Measurements from ENCODE around the gene ATOH7.
"Not testable (repeated sequence)": the region's sequence is repeated elsewhere in the genome, so short reads cannot be mapped to it uniquely, and the experiment has no call there.

ATOH7 gene

GRCh38 chr10:68231817-68232251, at the start of gene ATOH7:
Gene ATOH7 (minus strand): TSS chr10:68232113. CDS start chr10:68231677, 436 bp downstream.
- DNase-seq = peak in 34 of 58 donors; percentile 4 to 68 (median 26)

- no peak for DNase-seq
These were observed 48.8 kb upstream of the ATOH7 start for GRCh38 chr10:68280758-68281157.

DNA sequence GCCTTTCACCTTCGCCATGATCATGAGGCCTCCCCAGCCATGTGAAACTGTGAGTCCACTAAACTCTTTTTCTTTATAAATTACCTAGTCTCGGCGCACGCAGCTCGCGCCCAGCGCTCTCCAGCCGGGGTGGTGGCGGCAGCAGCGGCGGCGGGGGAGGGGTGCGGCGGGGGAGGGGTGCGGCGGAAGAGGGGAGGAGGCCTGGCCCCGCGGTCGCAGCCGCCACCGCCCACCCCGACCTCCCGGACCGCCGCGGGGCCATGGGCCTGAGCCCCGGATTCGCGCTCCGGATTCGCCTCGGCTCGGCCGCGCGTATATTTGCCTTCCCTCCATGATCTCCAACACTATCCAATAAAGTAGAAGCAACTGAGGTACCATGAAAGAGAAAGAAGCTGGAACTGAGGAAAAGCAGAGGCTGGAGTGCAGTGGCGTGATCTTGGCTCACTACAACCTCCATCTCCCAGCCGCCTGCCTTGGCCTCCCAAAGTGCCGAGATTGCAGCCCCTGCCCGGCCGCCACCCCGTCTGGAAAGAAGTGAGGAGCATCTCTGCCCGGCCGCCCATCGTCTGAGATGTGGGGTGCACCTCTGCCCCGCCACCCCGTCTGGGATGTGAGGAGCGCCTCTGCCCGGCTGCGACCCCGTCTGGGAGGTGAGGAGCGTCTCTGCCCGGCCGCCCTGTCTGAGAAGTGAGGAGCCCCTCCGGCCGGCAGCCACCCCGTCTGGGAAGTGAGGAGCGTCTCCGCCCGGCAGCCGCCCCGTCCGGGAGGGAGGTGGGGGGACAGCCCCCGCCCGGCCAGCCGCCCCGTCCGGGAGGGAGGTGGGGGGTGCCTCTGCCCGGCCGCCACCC, 47.2 kb upstream of the ATOH7 start:
- not testable (repeated sequence) for DNase-seq

DNA sequence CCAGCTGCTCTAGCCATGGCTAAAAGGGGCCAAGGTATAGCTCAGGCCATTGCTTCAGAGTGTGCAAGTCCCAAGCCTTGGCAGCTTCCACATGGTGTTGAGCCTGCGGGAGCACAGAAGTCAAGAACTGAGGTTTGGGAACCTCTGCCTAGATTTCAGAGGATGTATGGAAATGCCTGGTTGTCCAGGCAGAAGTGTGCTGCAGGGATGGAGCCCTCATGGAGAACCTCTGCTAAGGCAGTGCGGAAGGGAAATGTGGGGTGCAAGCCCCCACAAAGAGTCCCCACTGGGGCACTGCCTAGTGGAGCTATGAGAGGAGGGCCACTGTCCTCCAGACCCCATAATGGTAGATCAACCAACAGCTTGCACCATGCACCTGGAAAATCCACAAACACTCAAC, 45.9 kb upstream of the ATOH7 start:
- DNase-seq = not testable (repeated sequence)

- no peak for DNase-seq
These were observed 44.3 kb upstream of the ATOH7 start for GRCh38 chr10:68276224-68276623.

DNA sequence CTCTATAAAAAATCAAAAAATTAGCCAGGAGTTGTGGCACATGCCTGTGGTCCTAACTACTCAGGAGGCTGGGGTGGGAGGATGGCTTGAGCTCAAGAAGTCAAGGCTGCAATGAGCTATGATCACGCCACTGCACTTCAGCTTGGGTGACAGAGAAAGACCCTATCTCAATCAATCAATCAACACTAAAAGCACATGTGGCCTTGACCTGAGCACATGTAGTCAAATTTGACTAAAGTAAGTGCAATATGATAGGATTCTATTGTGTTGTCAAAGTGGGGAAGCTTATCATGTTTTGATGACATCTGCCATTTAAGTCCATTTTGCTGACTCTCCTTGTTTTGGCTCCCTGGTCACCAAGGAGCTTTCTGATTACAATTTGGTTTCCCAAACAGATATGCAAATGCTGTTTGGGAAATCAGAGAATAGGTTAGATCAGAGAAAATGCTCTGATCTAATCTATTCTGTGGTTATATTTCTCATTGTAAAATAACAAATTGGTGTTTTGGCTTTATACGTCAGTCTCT, 43.8 kb upstream of the ATOH7 start:
- DNase-seq = no peak

DNA sequence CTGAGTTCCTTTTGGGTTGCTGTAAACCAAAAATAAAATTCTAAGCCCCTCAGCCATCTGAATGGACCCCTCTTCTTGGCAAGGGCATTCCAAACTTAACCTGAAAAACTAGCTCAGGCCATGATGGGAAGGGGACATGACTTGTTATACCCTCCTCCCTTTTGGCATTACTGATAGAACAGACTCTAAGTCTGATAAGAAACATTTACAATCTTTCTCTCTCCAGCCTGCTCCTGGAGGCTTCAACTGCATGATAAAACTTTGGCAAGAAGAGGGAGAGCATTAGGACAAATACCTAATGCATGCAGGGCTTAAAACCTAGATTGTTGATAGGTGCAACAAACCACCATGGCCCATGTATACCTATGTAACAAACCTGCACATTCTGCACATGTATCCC, 40.9 kb upstream of the ATOH7 start:
- no peak for DNase-seq

- DNase-seq = no peak
These were observed 39.4 kb upstream of the ATOH7 start for GRCh38 chr10:68271196-68271882.

DNA sequence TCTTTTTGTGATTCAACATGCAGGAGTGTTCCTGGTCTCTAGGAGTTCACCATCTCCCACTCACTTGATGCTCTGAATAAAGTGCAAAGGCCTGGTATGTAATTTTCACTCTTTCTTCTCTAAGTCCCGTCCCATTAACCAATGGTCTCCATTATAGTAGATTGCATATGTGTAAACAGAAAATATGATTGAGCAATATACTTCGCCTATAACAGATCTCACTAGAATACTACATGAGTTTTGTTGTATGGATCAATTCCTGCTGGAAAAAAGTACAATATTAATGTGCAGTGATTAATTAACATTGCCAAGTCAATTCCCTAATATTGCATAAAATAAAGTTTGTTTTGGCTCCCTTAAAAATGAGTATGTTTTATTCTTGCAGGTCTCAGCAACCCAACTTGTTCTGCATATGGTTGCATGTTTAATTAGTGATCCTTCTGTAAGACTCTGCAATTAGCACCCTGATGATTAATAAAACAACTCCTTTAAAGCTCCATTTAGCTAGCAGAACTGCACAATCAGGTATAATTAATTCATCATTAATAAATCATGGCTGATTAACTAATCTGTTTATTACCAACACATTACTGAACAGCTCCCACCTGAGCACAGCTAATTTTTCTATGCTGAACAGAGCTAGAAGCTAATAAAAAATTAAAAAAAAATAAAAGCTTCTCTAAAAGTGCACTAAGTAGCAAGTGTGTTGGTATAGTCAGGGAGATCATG, 37.8 kb upstream of the ATOH7 start:
- DNase-seq = no peak

DNA sequence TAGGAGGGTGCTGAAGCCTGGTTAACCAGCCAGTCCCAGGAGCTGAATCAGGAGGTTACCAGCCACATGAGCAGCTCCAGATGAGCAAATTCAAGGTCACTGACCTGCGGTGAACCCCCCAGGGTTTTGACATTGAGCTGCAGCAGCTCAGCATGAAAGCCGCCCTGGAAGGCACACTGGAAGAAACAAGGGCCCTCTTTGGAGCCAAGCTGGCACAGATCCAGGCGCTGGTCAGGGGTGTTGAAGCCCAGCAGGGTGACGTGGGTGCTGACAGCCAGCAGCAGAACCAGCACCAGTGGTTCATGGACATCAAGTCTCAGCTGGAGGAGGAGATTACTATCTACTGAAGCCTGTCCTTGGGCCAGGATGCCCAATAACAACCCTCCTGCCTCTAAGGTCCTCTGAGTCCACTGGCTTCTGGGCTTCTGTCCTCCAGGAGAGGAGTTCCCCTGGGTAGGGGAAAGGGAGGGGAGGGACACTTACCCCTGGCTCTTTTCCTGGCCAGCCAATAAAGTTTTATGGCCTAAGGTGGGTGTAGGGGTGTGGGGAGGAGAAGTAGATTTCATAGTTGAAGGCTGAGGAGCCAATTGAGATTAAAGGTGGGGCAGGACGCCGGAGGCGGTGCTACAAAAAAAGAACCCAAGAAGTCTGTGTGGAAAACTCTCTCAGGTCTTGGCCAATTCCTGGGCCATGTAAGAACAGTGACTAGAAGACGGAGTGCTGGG, 29.4 kb upstream of the ATOH7 start:
- peak in 29 of 58 donors; percentile 1 to 76 (median 17) for DNase-seq

DNA sequence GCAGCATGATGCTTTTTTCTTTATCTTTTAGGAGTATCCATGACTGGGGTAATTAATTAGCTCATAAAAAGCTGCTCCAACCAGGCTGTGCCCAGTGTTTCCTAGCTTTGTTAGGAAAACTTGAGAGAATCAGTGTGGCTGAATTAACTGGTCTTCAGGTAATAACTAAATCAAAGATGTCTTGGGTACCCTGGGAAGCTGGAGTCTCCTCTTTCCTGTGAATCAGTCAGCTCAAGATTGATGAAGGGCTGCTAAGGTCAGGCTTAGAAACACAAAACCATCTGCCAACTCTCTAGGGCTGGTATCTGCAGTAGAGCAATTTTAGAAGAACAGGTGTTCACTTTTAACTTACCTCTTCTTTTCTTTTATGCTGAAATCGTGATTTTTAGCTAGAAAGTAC, 21.4 kb upstream of the ATOH7 start:
- no peak for DNase-seq

GRCh38 chr10:68251625-68252495, 19.9 kb upstream of the ATOH7 start:
- DNase-seq = no peak

DNA sequence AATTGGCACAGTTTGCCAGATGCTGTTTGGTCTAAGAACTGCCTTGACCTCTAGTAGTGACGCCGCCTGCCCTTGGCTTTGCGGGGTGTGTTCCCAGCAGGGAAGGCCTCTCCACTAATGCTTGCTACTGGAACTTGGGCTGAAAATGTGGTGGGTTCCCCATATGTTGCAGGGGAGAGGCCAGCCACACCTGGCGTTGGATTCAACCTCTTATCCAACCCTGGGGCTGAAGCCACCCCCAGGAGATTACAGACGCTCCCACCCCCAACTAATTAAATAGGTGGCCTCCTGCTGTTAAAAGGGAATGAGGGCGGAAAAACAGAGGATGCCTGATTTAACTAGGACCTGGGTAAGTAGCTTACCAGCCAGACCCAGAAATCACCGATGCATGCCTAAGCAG, 19.2 kb upstream of the ATOH7 start:
- DNase-seq = no peak

GRCh38 chr10:68249297-68249696, 17.4 kb upstream of the ATOH7 start:
- DNase-seq = no peak

DNA sequence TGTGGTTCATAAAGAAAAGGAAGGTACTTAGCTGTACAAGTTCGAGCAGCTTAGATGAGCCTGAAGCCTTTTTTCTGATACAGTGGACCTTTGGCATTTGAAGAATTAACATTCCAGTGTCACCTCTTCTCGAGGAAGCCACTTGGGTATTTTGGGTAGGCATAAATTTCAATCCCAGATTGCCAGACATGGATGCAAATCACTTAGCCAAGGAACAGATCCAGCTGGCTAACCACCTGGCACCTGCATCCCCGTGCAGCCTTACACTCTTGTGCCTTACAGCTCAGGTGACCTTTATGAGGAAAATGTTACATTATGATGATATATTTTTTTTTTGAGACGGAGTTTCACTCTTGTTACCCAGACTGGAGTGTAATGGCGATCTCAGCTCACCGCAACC, 16.0 kb upstream of the ATOH7 start:
- DNase-seq = no peak

DNA sequence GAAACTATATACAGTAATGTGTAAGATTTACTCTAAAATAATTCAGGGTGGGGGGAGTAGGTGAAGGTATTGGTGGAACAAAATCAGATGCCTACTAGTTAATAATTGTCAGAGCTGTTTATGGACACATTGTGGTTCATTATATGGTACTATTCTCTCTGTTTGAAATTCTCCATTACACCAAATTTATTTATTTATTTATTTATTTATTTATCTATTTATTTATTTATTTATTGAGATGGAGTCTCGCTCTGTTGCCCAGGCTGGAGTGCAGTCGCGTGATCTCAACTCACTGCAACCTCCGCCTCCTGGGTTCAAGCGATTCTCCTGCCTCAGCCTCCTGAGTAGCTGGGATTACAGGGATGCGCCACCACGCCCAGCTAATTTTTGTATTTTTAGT, 14.5 kb upstream of the ATOH7 start:
- not testable (repeated sequence) for DNase-seq

DNA sequence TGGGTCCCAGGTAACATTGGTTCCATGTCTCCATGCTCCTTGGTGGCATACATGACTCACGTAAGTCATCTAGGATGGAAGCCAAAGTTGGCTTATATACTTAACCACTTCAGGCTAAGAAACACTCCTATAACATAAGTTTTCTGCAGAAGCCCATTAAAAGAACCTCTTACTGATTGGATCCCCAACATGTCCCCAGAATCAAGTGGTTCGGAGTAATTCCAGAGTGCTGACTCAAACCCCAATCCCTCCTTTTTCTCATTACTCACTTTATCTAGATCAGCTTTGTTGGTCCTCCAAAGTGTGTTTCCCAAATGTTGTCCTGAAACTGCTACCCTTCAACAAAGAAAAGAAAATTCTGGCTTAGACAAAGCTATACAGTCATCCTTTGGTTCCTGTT, 10.1 kb upstream of the ATOH7 start:
- no peak for DNase-seq

DNA sequence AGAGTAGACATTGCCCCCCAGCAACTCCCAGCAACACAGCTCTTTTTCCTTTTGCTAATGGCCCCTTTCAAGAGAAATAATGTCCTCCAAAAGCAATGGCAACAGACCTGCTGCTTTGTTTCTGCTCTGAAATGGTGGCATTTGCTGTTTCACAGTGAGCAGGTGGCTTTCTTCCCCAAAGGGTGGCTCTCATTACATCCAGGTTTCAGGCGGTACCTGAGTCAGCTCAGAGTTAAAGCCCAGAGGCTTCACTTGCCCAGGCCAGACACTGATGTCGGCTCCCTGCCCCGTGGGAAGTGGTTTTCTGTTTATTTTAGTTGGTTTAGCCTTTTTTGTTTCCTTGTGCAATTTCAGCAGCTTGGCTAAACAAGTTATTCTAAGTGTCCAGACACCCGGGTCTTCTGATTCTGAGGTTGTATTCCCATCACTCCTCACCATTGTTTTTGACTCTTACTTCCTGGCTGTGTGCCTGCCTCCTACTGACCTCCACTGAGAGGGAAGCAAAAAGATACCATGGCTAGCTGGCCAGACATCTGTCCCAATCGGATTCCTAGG, 7.8 kb upstream of the ATOH7 start:
- DNase-seq = no peak

- DNase-seq = no peak
These were observed 7.2 kb upstream of the ATOH7 start for GRCh38 chr10:68239069-68239468.

GRCh38 chr10:68238371-68238770, 6.5 kb upstream of the ATOH7 start:
- no peak for DNase-seq
